Measurements from ENCODE around the gene STPG4.

- TF ChIP-seq CTCF (conservative IDR thresholded peaks at IDR 0.05) (no peak), ZFX (IDR thresholded peaks at IDR 0.05) (no peak)
Observed at GRCh38 chr2:47098953-47099352, 56.2 kb downstream of the STPG4 start.
